HG02588 (cell line): Measurements from ENCODE around the gene ZNF195.
"Not testable (repeated sequence)": the region's sequence is repeated elsewhere in the genome, so short reads cannot be mapped to it uniquely, and the experiment has no call there.

Experiments used
- ATAC-seq: cut with Tn5 transposase; IDR thresholded peaks from one replicate; pipeline ENCODE4 v1.9.1; 2021; ENCODE audit warnings: mild to moderate bottlenecking, moderate library complexity; ENCODE audit not compliant: unreplicated experiment

Gene ZNF195

DNA sequence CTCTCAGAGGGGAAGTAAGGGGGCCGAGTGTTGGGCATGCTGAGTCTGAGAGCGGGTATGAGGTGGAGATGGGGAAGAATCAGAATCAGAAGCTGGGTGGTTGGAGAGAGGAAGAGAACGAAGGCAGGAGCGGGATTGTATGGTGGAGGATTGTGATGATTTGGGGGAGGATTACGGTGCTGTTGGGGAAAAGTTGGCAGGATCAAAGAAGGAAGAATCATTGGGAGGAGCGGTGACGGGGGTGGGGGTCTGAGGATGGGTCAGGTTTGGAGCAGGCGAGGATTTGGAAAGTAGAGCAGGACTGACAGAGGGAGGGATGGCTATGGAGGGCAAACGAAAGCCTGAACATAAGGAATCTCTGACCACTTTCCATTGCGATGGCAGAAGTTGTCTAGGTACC, 22.1 kb downstream of the ZNF195 start:
- ATAC-seq = no peak

DNA sequence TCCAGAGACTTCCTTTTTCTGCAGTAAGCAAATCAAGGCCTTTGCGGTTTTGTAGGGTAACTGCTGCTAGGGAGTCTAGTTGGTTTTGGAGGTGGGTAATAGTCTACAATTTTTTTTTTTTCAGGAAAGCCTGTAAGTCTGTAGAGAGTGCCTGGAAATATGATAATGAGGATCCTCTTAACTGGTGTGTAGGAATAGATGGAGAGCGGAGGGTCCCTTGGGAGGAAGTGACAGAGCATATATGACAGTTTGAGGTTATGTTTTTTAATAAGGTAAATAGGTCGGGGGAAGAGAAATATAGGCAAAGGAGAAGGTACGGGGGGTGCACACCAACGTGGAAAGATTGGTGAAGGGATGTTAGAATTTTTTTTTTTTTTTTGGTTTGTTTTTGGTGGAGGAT, 25.9 kb downstream of the ZNF195 start:
- no peak for ATAC-seq

DNA sequence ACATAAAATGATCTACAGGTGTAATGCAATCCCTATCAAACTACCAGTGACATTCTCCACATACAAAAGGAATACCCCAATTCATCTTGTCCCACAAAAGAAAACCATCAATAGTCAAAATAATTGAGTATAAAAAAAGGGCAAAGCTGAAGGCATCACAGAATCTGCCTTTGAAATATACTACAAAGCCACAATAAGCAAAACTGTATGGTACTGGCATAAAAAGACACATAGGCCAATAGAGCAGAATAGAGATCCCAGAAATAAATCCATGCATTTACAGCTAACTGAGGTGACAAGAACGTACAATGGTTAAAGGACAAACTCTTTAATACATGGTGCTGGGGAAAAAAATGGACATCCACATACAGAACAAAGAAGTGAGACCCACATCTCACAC, 31.8 kb downstream of the ZNF195 start:
- no peak for ATAC-seq

DNA sequence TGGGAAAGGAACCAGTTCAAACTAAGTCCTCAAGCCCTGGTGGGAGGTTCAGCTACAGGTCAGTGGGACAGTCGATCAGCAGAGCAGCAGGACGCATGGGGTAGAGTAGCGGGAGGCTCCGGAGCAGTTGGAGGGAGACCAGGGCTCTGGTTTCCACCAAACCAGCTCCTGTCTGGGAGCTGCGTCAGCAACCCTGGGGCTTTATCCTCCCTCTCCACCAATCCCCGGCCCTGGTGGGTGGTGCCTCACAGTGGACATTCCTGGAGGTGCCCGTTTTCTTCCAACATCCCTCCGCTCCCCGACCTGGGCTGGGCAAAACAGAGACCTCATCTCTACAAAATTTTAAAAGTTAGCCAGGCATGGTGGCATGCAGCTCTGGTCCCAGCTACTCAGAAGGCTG, 32.4 kb downstream of the ZNF195 start:
- ATAC-seq = no peak

DNA sequence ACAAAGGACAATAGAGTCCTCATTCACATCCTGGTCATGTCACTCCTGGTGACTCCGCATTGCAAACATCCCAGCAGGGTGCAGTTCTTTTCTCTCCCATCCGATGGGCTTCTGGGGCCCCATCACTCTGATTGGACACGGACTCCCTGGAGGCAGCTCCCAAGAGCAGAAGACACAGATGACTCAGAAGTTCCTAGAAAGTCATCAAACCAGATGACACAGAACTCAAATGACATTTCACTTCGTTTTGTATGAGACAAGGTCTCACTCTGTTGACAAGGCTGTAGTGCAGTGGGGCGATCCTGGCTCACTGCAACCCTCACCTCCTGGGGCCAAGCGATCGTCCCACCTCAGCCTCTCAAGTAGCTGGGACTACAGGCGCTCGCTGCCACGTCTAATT, 33.2 kb downstream of the ZNF195 start:
- ATAC-seq = no peak

DNA sequence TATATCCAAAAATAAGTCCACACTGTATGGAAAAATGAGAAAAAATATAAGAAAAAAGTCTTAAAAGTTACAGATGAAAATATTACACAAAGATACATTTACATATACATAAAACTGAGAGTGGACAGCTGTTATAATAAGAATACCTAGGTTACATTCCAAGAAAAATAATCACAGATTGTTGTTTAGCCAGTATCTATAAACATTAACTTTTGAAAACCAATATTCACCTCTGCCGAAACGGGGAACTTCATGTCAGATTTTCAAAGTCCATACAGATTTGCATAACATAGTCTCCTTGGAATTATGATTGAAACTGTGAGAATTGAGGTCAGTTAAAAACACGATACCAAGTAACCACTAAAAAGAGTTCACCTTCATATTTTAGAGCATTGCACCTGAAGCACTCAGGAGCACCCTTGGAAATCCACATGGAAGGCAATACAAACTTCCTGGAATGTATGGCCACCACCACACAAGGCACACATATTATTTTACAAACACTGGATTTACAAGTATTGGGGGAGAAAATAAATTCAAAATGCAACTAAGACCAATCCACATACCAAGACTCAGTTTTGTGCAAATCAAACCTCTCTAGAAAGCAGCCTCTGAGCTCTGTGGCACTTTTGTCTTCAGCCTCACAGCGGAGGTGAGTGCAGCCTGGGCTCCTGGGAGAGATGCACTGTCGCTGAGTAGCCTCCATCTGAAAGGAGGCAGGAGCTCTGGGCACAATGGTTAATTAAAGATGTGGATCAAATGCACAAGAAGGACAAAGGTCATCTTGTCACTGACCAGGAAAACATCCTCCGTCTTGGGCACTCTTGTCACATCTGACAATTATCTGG, 34.4 kb downstream of the ZNF195 start:
- no peak for ATAC-seq

DNA sequence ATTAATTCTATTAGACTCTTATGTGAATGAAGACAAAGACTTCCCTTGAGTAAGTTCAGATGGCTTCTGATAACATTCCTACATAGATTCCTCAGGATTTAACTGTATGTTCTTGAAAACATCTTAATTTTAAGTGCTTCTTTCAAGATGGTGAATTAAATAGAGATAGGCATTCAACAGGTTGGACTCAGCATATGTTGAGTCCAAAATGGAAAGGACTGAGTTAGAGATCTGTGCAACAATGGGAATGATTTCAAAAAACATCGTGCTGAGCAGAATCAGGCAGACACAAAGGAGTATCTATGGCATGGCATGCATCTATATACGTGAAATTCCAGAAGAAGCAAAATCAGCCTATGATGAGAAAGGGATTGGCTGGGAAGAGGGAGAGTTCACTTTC, 36.2 kb downstream of the ZNF195 start:
- ATAC-seq = no peak

DNA sequence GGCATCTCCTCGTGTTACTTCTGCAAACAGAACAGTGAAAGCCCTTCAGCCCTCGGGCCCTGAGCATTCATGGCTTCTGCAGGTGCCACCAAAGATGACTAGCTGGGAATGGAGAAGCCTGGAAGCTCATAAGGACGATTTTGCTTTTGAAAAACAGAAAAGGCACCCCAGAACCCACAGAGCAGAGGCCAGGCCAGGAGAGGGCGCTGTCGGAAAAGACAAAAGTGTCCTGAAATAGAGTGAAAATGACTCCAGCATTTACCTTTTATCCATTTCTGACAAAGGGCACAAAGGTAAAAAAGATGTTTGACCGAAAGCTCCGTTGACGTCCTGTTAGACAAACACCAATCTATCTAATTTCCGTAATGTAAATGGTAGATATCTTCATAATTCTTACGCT, 37.6 kb downstream of the ZNF195 start:
- ATAC-seq = no peak

DNA sequence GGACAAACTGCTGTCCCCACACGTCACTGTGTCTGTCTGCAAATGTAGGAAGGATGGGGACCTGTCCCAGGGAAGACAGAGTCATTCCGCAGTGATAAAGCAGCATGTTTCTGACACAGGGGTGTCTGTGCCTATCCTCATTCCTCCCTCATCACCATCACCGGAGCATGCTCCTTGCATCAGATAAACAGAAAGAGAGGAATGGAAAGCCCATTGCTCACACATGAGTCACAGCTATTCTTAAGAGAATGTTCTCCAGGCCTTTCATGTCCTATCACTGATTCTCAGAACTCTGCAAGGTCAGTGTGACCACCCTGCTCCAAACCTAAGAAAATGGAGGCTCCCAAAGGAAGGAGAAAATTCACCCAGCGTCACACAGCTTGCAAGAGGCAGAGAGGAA, 38.9 kb downstream of the ZNF195 start:
- ATAC-seq = no peak

DNA sequence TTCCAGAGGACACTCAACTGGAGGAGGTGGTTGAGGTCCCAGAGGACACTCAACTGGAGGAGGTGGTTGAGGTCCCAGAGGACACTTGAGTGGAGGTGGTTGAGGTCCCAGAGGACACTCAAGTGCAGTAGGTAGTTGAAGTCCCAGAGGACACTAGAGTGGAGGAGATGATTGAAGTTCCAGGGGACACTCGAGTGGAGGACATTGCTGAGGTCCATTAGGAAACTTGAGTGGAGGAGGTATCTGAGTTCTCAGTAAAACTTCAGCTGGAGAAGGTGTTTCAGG, 39.7 kb downstream of the ZNF195 start:
- ATAC-seq = no peak

DNA sequence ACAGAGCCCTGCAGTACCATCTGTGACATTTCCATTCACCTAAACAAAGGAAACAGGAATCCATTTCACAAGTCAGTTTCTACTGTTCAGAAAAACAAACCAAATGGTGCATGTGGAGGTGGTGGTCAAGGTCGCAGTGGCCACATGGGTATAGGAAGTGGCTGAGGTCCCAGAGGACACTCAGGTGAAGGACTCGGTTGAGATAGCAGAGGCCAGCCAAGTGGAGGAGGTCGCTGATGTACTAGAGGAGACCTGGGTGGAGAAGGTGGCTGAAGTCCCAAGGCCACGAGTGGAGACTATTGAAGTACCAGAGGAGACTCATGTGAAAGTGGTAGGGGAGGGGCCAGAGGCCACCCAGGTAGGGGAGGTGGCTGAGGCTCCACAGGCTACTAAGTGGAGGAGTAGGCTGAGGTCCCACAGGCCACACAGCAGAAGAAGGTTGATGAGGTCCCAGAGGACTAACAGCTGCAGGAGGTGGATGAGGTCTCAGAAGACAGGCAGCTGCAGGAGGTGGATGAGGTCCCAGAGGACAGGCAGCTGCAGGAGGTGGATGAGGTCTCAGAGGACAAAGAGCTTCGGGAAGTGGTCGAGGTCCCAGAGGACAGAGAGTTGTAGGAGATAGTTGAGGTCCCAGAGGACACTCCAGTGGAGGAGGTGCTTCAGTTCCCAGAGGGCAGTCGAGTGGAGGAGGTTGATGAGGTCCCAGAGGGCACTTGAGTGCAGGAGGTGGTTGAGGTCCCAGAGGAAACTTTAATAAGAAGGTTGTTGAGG, 40.2 kb downstream of the ZNF195 start:
- ATAC-seq = no peak

DNA sequence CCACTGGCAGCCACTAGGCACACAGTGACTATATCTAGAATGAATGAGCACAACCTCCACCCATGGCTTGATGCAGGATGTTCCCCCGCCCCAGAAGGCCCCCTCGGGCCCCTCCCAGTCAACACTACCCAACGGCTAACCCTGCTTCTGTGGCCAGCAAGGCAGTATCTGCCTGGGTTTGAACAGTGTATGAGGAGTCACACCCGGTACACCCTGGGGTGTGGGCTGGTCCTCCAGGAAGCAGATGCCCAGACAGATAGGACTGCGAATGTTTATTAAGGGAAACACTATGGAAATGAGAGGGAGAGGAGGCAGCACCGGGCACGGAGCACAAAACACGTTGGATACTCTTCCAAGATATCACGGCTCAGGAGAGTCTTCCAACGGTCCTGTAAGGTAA, 42.5 kb downstream of the ZNF195 start:
- ATAC-seq = not testable (repeated sequence)

DNA sequence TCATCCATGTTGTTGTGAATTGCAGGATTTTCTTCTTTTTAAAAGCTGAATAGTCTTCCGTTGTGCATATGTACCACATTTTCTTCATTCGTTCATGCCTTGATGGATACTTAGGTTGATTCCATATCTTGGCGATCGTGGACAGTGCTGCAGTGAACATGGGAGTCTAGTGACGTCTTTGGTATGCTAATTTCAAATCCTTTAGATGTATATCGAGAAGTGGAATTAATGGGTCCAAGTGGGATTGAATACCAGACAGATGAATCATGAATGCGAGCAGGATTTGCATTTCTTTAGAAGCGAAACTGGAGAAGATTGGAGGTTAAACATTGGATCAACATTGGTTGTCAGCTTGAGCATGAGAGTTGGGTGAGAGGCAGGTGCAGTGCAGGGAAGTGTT, 45.8 kb downstream of the ZNF195 start:
- not testable (repeated sequence) for ATAC-seq

DNA sequence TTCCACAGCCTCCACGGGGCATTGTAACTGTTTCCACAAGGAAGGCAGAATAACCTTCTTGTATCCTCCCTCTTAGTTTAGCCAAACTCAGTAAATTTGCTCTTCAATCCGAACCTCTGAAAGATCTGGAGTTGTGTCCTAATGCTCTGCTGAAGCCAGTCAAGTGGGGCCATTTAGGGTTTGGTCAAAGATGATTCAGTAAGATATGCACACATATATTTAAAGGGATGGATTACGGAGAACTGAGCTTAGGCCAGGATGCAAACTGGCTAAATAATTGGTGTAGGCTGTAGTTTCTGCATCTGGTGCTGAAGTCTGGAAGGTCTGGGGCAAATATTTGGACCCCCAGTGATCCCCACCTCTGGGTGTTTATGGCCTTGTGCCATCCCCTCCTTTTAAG, 47.9 kb downstream of the ZNF195 start:
- not testable (repeated sequence) for ATAC-seq

DNA sequence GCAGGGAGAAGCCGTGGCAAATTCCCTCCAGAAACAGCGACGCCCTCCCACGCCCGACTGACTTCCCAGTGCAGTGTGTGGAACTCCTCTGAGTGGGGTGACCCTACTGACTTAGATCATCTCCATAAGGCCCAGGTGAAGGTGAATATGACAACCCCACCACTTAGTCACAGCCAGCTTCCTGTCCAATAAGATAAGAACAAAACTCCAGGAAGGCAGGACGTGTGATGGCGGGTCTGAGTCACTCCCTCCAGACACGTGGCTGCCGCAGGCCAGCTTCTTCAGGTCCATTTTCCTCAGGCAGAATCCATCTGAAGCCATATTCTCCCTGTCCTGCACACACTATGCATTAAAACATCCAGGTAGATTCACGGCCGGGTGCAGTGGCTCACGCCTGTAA, 48.9 kb downstream of the ZNF195 start:
- ATAC-seq = not testable (repeated sequence)

DNA sequence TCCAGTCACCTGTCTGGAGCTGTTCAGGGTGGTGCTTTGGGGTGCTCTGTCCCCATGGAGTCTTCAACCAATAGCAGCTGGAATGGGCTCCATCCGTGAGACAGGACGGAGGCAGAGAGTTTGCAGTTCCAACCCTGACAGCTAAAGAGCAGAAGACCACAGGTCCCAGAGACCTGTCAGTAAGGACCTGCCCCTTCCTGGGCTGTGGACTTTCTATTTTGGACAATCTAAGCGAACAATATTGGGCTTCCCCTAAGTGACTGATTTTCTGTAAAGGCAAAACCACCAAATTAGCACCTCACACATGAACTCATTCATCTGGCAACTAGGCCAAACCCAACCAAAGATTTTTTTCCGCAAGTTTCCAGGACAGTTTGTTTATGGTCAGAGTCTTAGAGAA, 50.4 kb downstream of the ZNF195 start:
- ATAC-seq = not testable (repeated sequence)

DNA sequence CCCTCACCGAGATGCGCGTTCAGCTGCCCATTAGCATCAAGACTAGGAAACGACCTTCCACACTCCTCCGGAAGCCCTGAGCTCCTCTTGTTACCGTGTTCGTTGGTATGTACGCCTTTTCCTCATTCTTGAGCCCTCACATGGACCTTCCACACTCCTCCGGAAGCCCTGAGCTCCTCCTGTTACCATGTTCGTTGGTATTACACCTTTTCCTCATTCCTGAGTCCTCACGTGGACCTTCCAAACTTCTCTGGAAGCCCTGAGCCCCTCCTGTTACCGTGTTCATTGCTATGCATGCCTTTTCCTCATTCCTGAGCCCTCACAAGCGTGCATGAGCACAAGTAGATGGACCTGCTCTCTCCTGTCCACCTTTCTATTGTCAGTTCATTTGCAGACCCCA, 52.5 kb downstream of the ZNF195 start:
- ATAC-seq = not testable (repeated sequence)

DNA sequence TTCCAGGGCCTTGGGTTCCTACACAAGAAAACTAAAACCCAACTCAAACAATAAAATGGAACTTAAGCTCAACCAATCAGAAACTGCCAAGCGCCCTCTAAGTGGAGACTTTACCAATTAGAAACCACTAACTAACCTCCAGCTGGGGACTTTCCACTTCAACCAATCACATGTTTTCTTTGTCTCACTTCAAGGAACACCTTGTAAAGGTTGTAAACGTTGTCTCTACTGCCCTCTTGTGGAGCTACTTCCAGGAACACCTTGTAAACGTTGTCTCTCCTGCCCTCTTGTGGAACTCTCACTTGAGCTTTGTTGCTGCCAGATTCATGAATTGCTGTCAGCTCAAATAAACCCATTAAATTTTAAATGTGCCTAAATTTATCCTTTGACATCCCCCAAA, 54.2 kb downstream of the ZNF195 start:
- not testable (repeated sequence) for ATAC-seq
